Astrocyte (in vitro differentiated cells and primary cell): ENCODE data around the gene HRH4.

Source experiments
- CTCF ChIP-seq: IDR thresholded peaks from 2 replicates; pipeline ENCODE4 v1.5.1; 2011; ENCODE audit warnings: low read depth, mild to moderate bottlenecking, inconsistent platforms, low read length, moderate library complexity; ENCODE audit not compliant: insufficient read depth
- EZH2 ChIP-seq: IDR thresholded peaks from 2 replicates; pipeline ENCODE4 v1.6.1; 2012; ENCODE audit warnings: mild to moderate bottlenecking, low read length, inconsistent platforms; ENCODE audit not compliant: insufficient read depth

- TF ChIP-seq CTCF (no peak), EZH2 (no peak)
Observed at GRCh38 chr18:24472591-24472990, 12.2 kb downstream of the HRH4 start.
